Astrocyte (in vitro differentiated cells and primary cell): Measurements from ENCODE around the gene BHLHE23. TPM values are rescaled to one million over a fixed set of nuclear protein-coding genes. Genes with fewer than 3 reads are reported as not detected.

Experiments
- DNase-seq: peaks from one replicate; pipeline ENCODE4 v3.0.0-alpha.2; 2010; ENCODE audit warnings: low read depth
- FAIRE-seq: peaks from 2 replicates; lab custom pipeline; 2011; peaks lifted over from hg19 to GRCh38; lab: Jason Lieb, UNC
- H2AFZ ChIP-seq: 2 replicates; pipeline ENCODE4 v1.6.0; 2012; ENCODE audit warnings: low read depth, low read length, inconsistent platforms
- H3K27ac ChIP-seq: 2 replicates; pipeline ENCODE4 v1.5.1; 2011; ENCODE audit warnings: low read depth, low read length, inconsistent platforms
- H3K27me3 ChIP-seq: 2 replicates; pipeline ENCODE4 v1.6.0; 2011; ENCODE audit warnings: low read length, inconsistent platforms; ENCODE audit not compliant: insufficient read depth
- H3K36me3 ChIP-seq: 2 replicates; pipeline ENCODE4 v1.5.1; 2011; ENCODE audit warnings: low read length, inconsistent platforms; ENCODE audit not compliant: insufficient read depth
- H3K4me1 ChIP-seq: 2 replicates; pipeline ENCODE4 v1.5.1; 2011; ENCODE audit warnings: low read length, inconsistent platforms; ENCODE audit not compliant: insufficient read depth
- H3K4me2 ChIP-seq: 2 replicates; pipeline ENCODE4 v1.6.0; 2012; ENCODE audit warnings: low read length, inconsistent platforms
- H3K4me3 ChIP-seq: 2 replicates; pipeline ENCODE4 v1.5.1; 2011; ENCODE audit warnings: low read depth, mild to moderate bottlenecking, low read length, inconsistent platforms; ENCODE audit not compliant: insufficient read depth
- H3K79me2 ChIP-seq: 2 replicates; pipeline ENCODE4 v1.6.0; 2012; ENCODE audit warnings: mild to moderate bottlenecking, low read length, inconsistent platforms; ENCODE audit not compliant: insufficient read depth
- H3K9ac ChIP-seq: 2 replicates; pipeline ENCODE4 v1.6.0; 2012; ENCODE audit warnings: mild to moderate bottlenecking, low read length, inconsistent platforms
- H3K9me3 ChIP-seq: 2 replicates; pipeline ENCODE4 v1.5.1; 2012; ENCODE audit warnings: low read depth, mild to moderate bottlenecking, low read length, inconsistent platforms; ENCODE audit not compliant: insufficient read depth
- H4K20me1 ChIP-seq: 2 replicates; pipeline ENCODE4 v1.6.0; 2012; ENCODE audit warnings: low read length, inconsistent platforms; ENCODE audit not compliant: insufficient read depth
- H3K27ac Mint-ChIP-seq: one replicate; pipeline ENCODE4 v1.8.0; 2021; ENCODE audit warnings: mild to moderate bottlenecking, mixed read lengths; ENCODE audit not compliant: unreplicated experiment
- H3K27me3 Mint-ChIP-seq: one replicate; pipeline ENCODE4 v1.8.0; 2021; ENCODE audit warnings: low read depth, mixed read lengths; ENCODE audit not compliant: unreplicated experiment
- H3K36me3 Mint-ChIP-seq: one replicate; pipeline ENCODE4 v1.8.0; 2021; ENCODE audit warnings: low read depth, mixed read lengths; ENCODE audit not compliant: unreplicated experiment
- H3K4me1 Mint-ChIP-seq: one replicate; pipeline ENCODE4 v1.8.0; 2021; ENCODE audit warnings: low read depth, mixed read lengths; ENCODE audit not compliant: unreplicated experiment
- H3K4me3 Mint-ChIP-seq: one replicate; pipeline ENCODE4 v1.8.0; 2021; ENCODE audit warnings: mild to moderate bottlenecking, moderate library complexity, mixed read lengths; ENCODE audit not compliant: unreplicated experiment
- H3K9me3 Mint-ChIP-seq: one replicate; pipeline ENCODE4 v1.8.0; 2021; ENCODE audit warnings: mild to moderate bottlenecking, mixed read lengths; ENCODE audit not compliant: unreplicated experiment
- EZH2 ChIP-seq: IDR thresholded peaks from 2 replicates; pipeline ENCODE4 v1.6.1; 2012; ENCODE audit warnings: mild to moderate bottlenecking, low read length, inconsistent platforms; ENCODE audit not compliant: insufficient read depth
- total RNA-seq: library from RNA; stranded (reverse); gene quantifications from 2 replicates; pipeline ENCODE4 v1.2.1, GENCODE V29; 2021
- TF ChIP-seq, protein P1 (sequence below): IDR thresholded peaks from 2 replicates; pipeline ENCODE4 v1.5.1; 2011; ENCODE audit warnings: low read depth, mild to moderate bottlenecking, inconsistent platforms, low read length, moderate library complexity; ENCODE audit not compliant: insufficient read depth

The BHLHE23 gene
- total RNA-seq, 1 donor from 2014 or later = not detected

DNA sequence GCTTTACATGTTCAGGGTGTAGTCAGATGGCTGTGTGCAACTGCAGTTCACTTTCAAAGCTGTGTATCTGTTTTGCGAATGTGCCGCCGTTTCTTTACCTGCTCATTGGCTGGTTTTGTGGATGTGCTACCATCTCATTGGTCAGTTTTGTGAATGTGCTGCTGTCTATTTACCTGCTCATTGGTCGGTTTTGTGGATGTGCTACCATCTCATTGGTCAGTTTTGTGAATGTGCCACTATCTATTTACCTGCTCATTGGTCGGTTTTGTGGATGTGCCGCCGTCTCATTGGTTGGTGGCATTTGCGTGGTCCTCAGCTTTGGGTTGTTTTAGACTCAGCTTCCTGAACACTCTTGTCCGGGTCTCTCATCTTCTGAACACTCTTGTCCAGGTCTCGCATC, 40.5 kb upstream of the BHLHE23 start:
- FAIRE-seq (no peak), DNase-seq (no peak)
- no peak overlapping the region for H3K9ac ChIP-seq
- Mint-ChIP-seq H3K9me3 (peaks cover 12% of the 10 kb centered on the region), H3K4me3 (no peak overlapping the region), H3K4me1 (no peaks in the 10 kb centered on the region), H3K27ac (no peak overlapping the region), H3K36me3 (peaks cover 2% of the 10 kb centered on the region), H3K27me3 (peaks cover 58% of the 10 kb centered on the region)
- H3K79me2 ChIP-seq = no peaks in the 10 kb centered on the region
- no peak overlapping the region for H2AFZ ChIP-seq
- no peak overlapping the region for H3K27ac ChIP-seq
- no peaks in the 10 kb centered on the region for H3K9me3 ChIP-seq
- H3K36me3 ChIP-seq = no peaks in the 10 kb centered on the region
- H3K4me1 ChIP-seq = no peaks in the 10 kb centered on the region
- no peaks in the 10 kb centered on the region for H4K20me1 ChIP-seq
- TF ChIP-seq, protein P1, sequence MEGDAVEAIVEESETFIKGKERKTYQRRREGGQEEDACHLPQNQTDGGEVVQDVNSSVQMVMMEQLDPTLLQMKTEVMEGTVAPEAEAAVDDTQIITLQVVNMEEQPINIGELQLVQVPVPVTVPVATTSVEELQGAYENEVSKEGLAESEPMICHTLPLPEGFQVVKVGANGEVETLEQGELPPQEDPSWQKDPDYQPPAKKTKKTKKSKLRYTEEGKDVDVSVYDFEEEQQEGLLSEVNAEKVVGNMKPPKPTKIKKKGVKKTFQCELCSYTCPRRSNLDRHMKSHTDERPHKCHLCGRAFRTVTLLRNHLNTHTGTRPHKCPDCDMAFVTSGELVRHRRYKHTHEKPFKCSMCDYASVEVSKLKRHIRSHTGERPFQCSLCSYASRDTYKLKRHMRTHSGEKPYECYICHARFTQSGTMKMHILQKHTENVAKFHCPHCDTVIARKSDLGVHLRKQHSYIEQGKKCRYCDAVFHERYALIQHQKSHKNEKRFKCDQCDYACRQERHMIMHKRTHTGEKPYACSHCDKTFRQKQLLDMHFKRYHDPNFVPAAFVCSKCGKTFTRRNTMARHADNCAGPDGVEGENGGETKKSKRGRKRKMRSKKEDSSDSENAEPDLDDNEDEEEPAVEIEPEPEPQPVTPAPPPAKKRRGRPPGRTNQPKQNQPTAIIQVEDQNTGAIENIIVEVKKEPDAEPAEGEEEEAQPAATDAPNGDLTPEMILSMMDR = no peak
- TF ChIP-seq EZH2 = no peak
- H3K4me3 ChIP-seq = no peak overlapping the region
- no peak overlapping the region for H3K4me2 ChIP-seq
- H3K27me3 ChIP-seq = peaks cover 8% of the 10 kb centered on the region

DNA sequence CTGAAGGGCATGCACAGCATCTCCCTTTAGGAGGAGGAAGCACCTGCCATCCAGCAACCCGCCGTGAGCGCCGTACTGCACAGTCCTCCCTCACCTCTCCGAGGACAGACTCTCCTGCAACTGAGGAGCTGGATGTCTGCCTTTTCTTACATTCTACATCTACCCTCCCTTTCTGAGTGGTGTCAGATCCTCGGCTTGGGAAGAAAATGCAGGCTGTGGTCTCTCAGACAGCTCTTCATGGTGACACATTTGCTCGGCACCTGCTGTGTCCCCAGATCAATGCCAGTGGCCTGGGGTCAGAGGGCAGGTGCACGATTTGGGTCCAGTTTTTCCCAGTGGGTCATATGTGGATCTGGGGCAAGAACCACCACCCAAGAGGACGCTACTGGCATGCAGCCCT, 40.1 kb upstream of the BHLHE23 start:
- H3K79me2 ChIP-seq = no peaks in the 10 kb centered on the region
- H3K4me3 ChIP-seq = no peak overlapping the region
- H3K4me3 Mint-ChIP-seq = no peak overlapping the region
- no peaks in the 10 kb centered on the region for H3K36me3 ChIP-seq
- H3K27ac Mint-ChIP-seq = no peak overlapping the region
- no peak overlapping the region for H3K9ac ChIP-seq
- H3K9me3 Mint-ChIP-seq = peaks cover 12% of the 10 kb centered on the region
- peaks cover 2% of the 10 kb centered on the region for H3K36me3 Mint-ChIP-seq
- no peak for DNase-seq
- H3K4me1 Mint-ChIP-seq = no peaks in the 10 kb centered on the region
- H2AFZ ChIP-seq = no peak overlapping the region
- peaks cover 7% of the 10 kb centered on the region for H3K27me3 ChIP-seq
- H3K27me3 Mint-ChIP-seq = peaks cover 58% of the 10 kb centered on the region
- TF ChIP-seq EZH2 = no peak
- TF ChIP-seq, protein P1 = no peak
- H3K4me1 ChIP-seq = no peaks in the 10 kb centered on the region
- H3K27ac ChIP-seq = no peak overlapping the region
- H3K9me3 ChIP-seq = no peaks in the 10 kb centered on the region
- no peaks in the 10 kb centered on the region for H4K20me1 ChIP-seq
- no peak overlapping the region for H3K4me2 ChIP-seq
- no peak for FAIRE-seq

DNA sequence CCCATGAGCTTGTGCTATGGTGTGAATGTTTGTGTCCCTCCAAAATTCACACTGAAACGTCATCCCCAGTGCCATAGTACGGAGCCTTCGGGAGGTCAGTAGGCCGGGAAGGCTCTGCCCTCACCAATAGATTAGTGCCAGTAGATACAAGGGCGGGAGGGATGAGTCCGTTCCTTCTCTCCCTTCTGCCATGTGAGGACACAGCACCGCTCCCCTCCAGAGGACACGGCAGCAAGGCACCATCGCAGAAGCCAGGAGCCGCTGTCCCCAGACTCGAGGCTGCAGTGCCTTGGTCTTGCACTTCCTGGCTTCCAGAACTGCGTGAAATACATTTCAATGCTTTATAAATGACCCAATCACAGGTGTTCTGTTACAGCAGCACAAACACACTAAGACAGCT, 39.2 kb upstream of the BHLHE23 start:
- H3K27me3 Mint-ChIP-seq = peaks cover 56% of the 10 kb centered on the region
- Histone ChIP-seq H3K9me3 (no peaks in the 10 kb centered on the region), H3K27me3 (peaks cover 9% of the 10 kb centered on the region), H3K4me3 (no peak overlapping the region), H4K20me1 (no peaks in the 10 kb centered on the region), H3K36me3 (no peaks in the 10 kb centered on the region), H2AFZ (no peak overlapping the region), H3K9ac (no peak overlapping the region), H3K4me1 (no peaks in the 10 kb centered on the region), H3K27ac (no peak overlapping the region), H3K4me2 (no peak overlapping the region), H3K79me2 (no peaks in the 10 kb centered on the region)
- no peak overlapping the region for H3K4me3 Mint-ChIP-seq
- no peak for TF ChIP-seq EZH2
- TF ChIP-seq, protein P1 = no peak
- H3K36me3 Mint-ChIP-seq = peaks cover 2% of the 10 kb centered on the region
- peaks cover 8% of the 10 kb centered on the region for H3K9me3 Mint-ChIP-seq
- no peak for FAIRE-seq
- DNase-seq = no peak
- H3K27ac Mint-ChIP-seq = no peak overlapping the region
- H3K4me1 Mint-ChIP-seq = no peaks in the 10 kb centered on the region
